HG03432 (cell line): ENCODE results near the gene LYST.

Experiments used
- ATAC-seq: cut with Tn5 transposase; IDR thresholded peaks from one replicate; pipeline ENCODE4 v1.9.1; 2021; ENCODE audit warnings: mild to moderate bottlenecking, moderate library complexity; ENCODE audit not compliant: unreplicated experiment

LYST gene

GRCh38 chr1:235885655-235886262, 19.1 kb upstream of the LYST start:
- no peak for ATAC-seq

- ATAC-seq, result peak; percentile 40
Observed at GRCh38 chr1:235883261-235883927, 16.7 kb upstream of the LYST start.

- ATAC-seq, result no peak
Observed at GRCh38 chr1:235882816-235883215, 16.1 kb upstream of the LYST start.

- no peak for ATAC-seq
Observed at GRCh38 chr1:235881930-235882700, 15.4 kb upstream of the LYST start.

- ATAC-seq, result no peak
Observed at GRCh38 chr1:235878082-235878811, 11.5 kb upstream of the LYST start.

GRCh38 chr1:235876402-235876841, 9.7 kb upstream of the LYST start:
- ATAC-seq, result no peak

GRCh38 chr1:235875036-235875597, 8.4 kb upstream of the LYST start:
- no peak for ATAC-seq

- no peak for ATAC-seq
Observed at GRCh38 chr1:235874261-235874660, 7.6 kb upstream of the LYST start.

- no peak for ATAC-seq
Observed at GRCh38 chr1:235873571-235873970, 6.9 kb upstream of the LYST start.

- no peak for ATAC-seq
Observed at GRCh38 chr1:235873045-235873444, 6.3 kb upstream of the LYST start.

- ATAC-seq, result no peak
Observed at GRCh38 chr1:235872270-235872669, 5.6 kb upstream of the LYST start.

- peak; percentile 30 for ATAC-seq
Observed at GRCh38 chr1:235867903-235868469, 1.3 kb upstream of the LYST start.

- ATAC-seq, result peak; percentile 79
Observed at GRCh38 chr1:235866913-235867845, 473 bp upstream of the LYST start.

GRCh38 chr1:235865565-235866204, 1.0 kb downstream of the LYST start:
- peak; percentile 0 for ATAC-seq

- ATAC-seq, result no peak
Observed at GRCh38 chr1:235864931-235865525, 1.7 kb downstream of the LYST start.

- no peak for ATAC-seq
Observed at GRCh38 chr1:235864469-235864868, 2.2 kb downstream of the LYST start.

GRCh38 chr1:235863699-235864093, 3.0 kb downstream of the LYST start:
- no peak for ATAC-seq

GRCh38 chr1:235861857-235862256, 4.8 kb downstream of the LYST start:
- ATAC-seq, result no peak

GRCh38 chr1:235860829-235861228, 5.9 kb downstream of the LYST start:
- no peak for ATAC-seq
